ENCODE measurements around the gene SULT1C2. TPM values are rescaled to one million over a fixed set of nuclear protein-coding genes. Genes with fewer than 3 reads are reported as not detected.

SULT1C2 gene
- total RNA-seq, 1 experiment from 2014 or later = 3.0 TPM

- no peaks in the 10 kb centered on the region for H3F3A ChIP-seq (ENCODE audit: insufficient read depth, low read depth)
- H3K4me3 ChIP-seq = no peak overlapping the region
- no peaks in the 10 kb centered on the region for H3K4me1 ChIP-seq (replicated peaks; ENCODE audit: insufficient read depth)
- H4K20me1 ChIP-seq (ENCODE audit: insufficient read depth) = no peaks in the 10 kb centered on the region
- ChIA-PET CTCF (no interaction called here), POLR2A (ENCODE audit: unreplicated experiment) (no interaction called here)
- intact Hi-C loops (cut with micrococcal nuclease; ENCODE audit: unreplicated experiment) = no loop called here
- no peak overlapping the region for H3K4me2 ChIP-seq
- TF ChIP-seq EZH2 (IDR thresholded peaks at IDR 0.05; ENCODE audit: low read depth) = no peak
- no peak for TF ChIP-seq CTCF (conservative IDR thresholded peaks at IDR 0.05)
- no peaks in the 10 kb centered on the region for H3K9me2 ChIP-seq (ENCODE audit: insufficient read depth)
- BruUV-seq (replicated peaks) = no TSS peak
- no peak overlapping the region for H3K27ac ChIP-seq
- no peaks in the 10 kb centered on the region for H3K79me2 ChIP-seq (ENCODE audit: low read depth)
- H3K9me3 ChIP-seq (ENCODE audit: insufficient read depth, low read depth) = no peaks in the 10 kb centered on the region
- H3K36me3 ChIP-seq (ENCODE audit: low read depth) = no peaks in the 10 kb centered on the region
- no peak for DNase-seq
- H2AFZ ChIP-seq = no peak overlapping the region
- H3K27me3 ChIP-seq (ENCODE audit: insufficient read depth, low read depth) = no peaks in the 10 kb centered on the region
Observed at GRCh38 chr2:108320326-108320922, 31.7 kb downstream of the SULT1C2 start.

- no peaks in the 10 kb centered on the region for H3K27me3 ChIP-seq (ENCODE audit: insufficient read depth, low read depth)
- ChIA-PET CTCF (no interaction called here), POLR2A (ENCODE audit: unreplicated experiment) (no interaction called here)
- BruUV-seq (replicated peaks) = no TSS peak
- H3K4me2 ChIP-seq = no peak overlapping the region
- no peaks in the 10 kb centered on the region for H3K4me1 ChIP-seq (replicated peaks; ENCODE audit: insufficient read depth)
- DNase-seq = no peak
- H3K79me2 ChIP-seq (ENCODE audit: low read depth) = no peaks in the 10 kb centered on the region
- H2AFZ ChIP-seq = no peak overlapping the region
- TF ChIP-seq CTCF (conservative IDR thresholded peaks at IDR 0.05) = no peak
- TF ChIP-seq EZH2 (IDR thresholded peaks at IDR 0.05; ENCODE audit: low read depth) = no peak
- intact Hi-C loops (cut with micrococcal nuclease; ENCODE audit: unreplicated experiment) = no loop called here
- no peak overlapping the region for H3K27ac ChIP-seq
- no peaks in the 10 kb centered on the region for H3K9me2 ChIP-seq (ENCODE audit: insufficient read depth)
- H3K36me3 ChIP-seq (ENCODE audit: low read depth) = no peaks in the 10 kb centered on the region
- no peaks in the 10 kb centered on the region for H3F3A ChIP-seq (ENCODE audit: insufficient read depth, low read depth)
- no peaks in the 10 kb centered on the region for H4K20me1 ChIP-seq (ENCODE audit: insufficient read depth)
- H3K4me3 ChIP-seq = no peak overlapping the region
- no peaks in the 10 kb centered on the region for H3K9me3 ChIP-seq (ENCODE audit: insufficient read depth, low read depth)
Observed at GRCh38 chr2:108323619-108324018, 34.9 kb downstream of the SULT1C2 start.

GRCh38 chr2:108324531-108325255, 36.0 kb downstream of the SULT1C2 start:
- no peak overlapping the region for H2AFZ ChIP-seq
- H3K36me3 ChIP-seq (ENCODE audit: low read depth) = no peaks in the 10 kb centered on the region
- no peaks in the 10 kb centered on the region for H3F3A ChIP-seq (ENCODE audit: insufficient read depth, low read depth)
- no peaks in the 10 kb centered on the region for H3K9me2 ChIP-seq (ENCODE audit: insufficient read depth)
- CTCF ChIA-PET = no interaction called here
- H3K27me3 ChIP-seq (ENCODE audit: insufficient read depth, low read depth) = no peaks in the 10 kb centered on the region
- POLR2A ChIA-PET (ENCODE audit: unreplicated experiment) = no interaction called here
- no peaks in the 10 kb centered on the region for H4K20me1 ChIP-seq (ENCODE audit: insufficient read depth)
- no peak overlapping the region for H3K4me2 ChIP-seq
- H3K4me1 ChIP-seq (replicated peaks; ENCODE audit: insufficient read depth) = no peaks in the 10 kb centered on the region
- no peak overlapping the region for H3K27ac ChIP-seq
- no TSS peak for BruUV-seq (replicated peaks)
- intact Hi-C loops (cut with micrococcal nuclease; ENCODE audit: unreplicated experiment) = no loop called here
- H3K4me3 ChIP-seq = no peak overlapping the region
- H3K79me2 ChIP-seq (ENCODE audit: low read depth) = no peaks in the 10 kb centered on the region
- no peak for TF ChIP-seq EZH2 (IDR thresholded peaks at IDR 0.05; ENCODE audit: low read depth)
- TF ChIP-seq CTCF (conservative IDR thresholded peaks at IDR 0.05) = no peak
- no peak for DNase-seq
- no peaks in the 10 kb centered on the region for H3K9me3 ChIP-seq (ENCODE audit: insufficient read depth, low read depth)

All from PC-9 (cell line).